Skin epidermis (tissue), 12 donors: ENCODE data around the gene FRMD6.

Experiments used
- H3K27ac ChIP-seq, 21 experiments: fragments of 200-600 bp; sonication (generic) in 11 of 21; one replicate each; pipeline ENCODE4 v1.5.0; 2020; ENCODE audit warnings: mild to moderate bottlenecking in 3 of 21, inconsistent platforms in 2 of 21, moderate library complexity in 2 of 21
- H3K4me3 ChIP-seq, 7 experiments: fragments of 200-600 bp; sonication (generic) in 2 of 7; one replicate each; pipeline ENCODE4 v1.5.0; 2020; ENCODE audit warnings: inconsistent platforms in 2 of 7, mild to moderate bottlenecking in 2 of 7, moderate library complexity in 1 of 7

Gene FRMD6

DNA sequence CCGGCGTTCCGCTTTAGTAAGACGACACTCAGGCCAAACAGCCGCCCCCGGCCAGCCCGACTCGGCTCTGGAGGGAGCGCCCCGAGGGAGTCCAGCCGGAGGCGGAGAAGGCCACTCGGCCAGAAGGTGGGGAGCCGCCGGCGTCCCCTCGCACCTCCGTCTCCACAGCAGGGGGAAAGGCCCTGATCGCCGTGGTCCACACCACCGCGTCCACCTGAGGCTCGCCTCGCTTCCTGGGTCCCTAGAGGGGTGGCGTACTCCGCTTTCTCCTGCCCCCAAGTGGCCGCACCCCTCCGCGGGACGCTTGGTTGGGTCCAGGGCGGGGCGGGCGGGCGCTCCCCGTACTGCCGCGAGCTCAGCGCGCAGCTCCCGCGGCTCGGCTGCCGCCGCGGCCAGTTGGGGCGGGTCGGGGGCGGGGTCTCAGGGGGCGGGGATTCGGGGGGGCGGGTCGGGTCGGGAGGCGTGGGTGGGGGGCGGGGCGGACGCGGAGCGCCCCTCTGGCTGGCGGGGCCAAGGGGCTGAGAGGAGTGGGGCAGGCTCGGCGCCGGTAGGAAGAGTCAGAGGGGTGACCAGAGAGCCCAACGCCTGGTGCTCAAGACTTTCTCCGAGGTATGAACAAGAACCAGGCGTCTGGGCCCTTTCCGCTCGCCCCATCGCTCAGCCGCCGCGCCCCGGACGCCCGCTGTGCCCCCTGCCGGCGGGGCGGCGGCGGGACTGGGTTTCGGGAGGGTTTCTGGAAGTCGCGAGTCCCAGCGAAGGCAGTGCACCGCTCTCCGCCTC, at the start of gene FRMD6:
Gene FRMD6, plus strand, starts transcription at position 523 of the 780 bp plus-strand sequence. CDS start 37,927 bp downstream, outside the sequence.
- H3K27ac ChIP-seq: peak within 1 kb of the TSS; percentile 63 to 100 (median 97)
- peak within 1 kb of the TSS; percentile 66 to 95 (median 78) for H3K4me3 ChIP-seq

DNA sequence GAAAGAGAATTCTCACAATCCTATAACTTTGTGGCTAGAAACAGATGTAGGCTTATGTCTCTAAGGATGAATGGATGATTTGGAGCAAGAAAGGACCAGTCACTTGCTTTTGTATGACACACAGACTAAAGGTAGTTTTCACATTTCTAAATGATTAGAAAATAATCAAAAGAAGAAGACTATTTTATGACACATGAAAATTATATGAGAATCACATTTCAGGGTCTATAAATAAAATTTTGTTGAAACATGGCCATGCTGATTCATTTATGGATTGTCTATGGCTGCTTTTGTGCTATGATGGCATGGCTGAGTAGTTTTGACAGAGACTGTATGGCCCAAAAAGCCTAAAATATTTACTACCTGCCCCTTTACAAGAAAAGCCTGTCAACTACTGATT, 49.4 kb upstream of the FRMD6 start:
- Histone ChIP-seq H3K27ac (peak overlapping the region in 6 of 21 experiments; percentile 0 to 86 (median 25)), H3K4me3 (no peak overlapping the region)

DNA sequence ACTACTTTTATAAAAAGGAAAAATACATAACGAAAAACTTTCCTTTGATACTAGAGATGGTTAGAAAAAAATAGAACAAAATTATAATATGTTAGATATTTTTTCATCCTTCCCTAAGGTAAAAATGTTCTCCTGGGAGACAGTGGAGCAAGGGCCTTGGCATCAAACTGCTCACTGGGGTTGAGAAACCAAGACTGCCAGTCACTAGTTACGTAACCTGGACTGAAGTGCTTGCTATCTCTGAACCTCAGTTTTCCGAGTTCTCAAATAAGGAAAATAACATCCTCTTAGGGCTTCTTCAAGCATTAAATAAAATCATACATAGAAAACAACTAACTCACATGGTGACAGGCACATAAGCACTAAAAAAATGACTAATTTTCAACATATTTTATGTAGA, 48.2 kb upstream of the FRMD6 start:
- Histone ChIP-seq H3K27ac (peak overlapping the region in 8 of 21 experiments; percentile 0 to 86 (median 42)), H3K4me3 (no peak overlapping the region)

DNA sequence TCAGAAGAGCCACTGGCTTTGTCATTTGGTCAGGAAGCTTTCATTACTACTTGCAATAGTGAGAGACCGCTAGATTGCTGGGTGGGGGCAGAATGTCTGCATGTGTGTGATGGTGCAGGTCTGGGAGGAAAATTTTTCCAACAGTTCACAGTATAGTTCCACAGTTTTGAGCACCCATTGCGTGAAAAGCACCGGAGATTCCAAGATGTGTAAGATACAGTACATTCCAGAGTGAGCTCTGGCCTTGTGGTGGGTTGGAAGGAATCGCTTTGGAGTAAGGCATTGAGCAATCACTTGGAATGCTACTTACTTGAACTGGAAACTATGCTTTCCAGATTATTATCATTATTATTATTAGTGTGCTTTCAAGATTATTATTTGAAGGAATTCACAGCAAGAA, 47.6 kb upstream of the FRMD6 start:
- H3K27ac ChIP-seq: peak overlapping the region in 9 of 21 experiments; percentile 0 to 86 (median 37)

DNA sequence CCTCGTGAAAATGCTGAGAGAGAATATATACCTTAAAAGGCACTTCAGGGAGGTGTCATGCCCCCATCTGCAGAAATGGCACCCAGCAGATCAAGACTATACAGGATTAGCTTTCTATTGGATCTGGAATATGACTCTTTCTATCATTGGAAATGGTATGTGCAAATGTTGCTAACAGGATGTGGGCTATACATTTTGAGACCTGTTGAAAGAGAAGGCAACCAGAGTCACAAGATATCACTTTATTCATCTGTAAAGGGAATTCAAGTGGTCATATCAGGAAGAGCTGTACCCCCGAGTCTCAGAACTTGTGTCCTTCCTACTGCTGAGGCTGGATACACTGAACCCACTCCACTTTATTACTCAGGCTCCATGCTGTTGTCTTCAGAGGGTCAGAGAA, 46.1 kb upstream of the FRMD6 start:
- peak overlapping the region in 1 of 21 experiments; percentile 68 for H3K27ac ChIP-seq
- no peak overlapping the region for H3K4me3 ChIP-seq

More for the DNA sequence above, 47.6 kb upstream of the FRMD6 start:
- H3K4me3 ChIP-seq: no peak overlapping the region

DNA sequence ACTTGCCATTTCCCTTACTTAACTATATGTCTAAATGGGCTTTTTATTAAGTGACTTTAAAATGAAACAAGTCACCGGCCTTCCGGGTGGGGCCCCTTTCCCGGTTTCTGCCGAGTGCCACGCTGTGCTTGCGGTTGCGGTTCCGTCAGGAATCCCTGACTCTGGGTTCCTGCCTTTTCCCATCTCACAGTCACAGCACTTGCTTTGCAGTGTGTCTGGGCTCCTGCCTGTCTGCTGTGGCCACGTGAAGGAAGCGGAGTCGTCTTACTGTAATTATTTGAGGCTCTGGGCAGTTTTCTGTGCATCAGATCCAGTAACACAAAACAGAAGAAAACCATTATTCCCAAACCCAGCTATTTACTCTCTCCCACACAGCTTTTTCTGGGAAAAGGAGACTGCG, 44.0 kb upstream of the FRMD6 start:
- H3K27ac ChIP-seq: peak overlapping the region in 15 of 21 experiments; percentile 4 to 73 (median 47)

DNA sequence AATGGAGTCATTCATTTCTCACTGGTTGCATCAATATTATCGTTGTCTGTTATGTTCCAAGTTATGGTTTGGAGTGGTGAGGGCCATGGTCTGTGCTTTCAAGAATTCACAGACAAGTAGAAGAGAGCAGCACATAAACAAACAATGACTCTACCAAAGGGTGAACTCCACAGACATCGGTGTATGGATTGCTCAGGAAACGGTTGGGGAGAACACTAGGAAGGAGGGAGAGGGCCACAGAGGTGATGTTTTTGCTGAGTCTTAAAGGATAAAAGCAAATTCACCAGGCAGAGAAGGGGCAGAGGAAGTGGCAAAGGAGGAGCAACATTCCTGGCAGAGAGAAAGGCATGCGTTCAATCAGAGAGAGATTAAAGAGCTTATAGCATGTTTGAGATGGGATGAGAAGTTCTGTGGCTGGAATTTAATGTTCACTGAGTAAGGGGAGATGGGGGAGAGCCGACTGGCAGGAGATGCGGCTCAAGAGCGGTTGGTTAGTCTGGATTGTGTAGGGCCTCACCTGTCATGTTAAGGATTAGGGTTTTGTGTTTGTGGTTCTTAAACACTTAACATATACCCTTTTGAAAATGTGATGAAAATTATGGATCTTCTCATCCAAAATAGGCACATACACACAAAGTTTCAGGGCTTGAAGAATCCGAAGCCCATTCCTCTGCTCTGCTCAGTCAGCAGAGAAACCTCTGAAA, 42.3 kb upstream of the FRMD6 start:
- peak overlapping the region in 3 of 21 experiments; percentile 0 to 81 (median 6) for H3K27ac ChIP-seq

More for the DNA sequence above, 44.0 kb upstream of the FRMD6 start:
- no peak overlapping the region for H3K4me3 ChIP-seq

DNA sequence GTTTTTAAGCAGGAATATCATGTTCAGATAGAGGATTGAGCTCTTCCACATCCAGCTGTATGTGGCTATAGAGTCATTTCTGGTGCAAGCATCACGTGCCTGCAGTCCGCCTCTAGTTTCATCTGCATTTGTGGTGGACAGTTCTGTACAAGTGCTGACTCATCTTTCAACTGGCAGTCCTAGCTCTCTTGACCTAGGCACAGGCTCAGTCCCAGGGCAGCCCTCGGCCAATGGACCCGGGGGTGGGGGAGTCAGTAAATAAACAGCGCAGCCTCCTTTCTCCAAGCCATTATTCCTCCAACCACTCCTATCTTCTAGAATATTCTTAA, 41.8 kb upstream of the FRMD6 start:
- H3K4me3 ChIP-seq: no peak overlapping the region

More for the DNA sequence above, 42.3 kb upstream of the FRMD6 start:
- no peak overlapping the region for H3K4me3 ChIP-seq

DNA sequence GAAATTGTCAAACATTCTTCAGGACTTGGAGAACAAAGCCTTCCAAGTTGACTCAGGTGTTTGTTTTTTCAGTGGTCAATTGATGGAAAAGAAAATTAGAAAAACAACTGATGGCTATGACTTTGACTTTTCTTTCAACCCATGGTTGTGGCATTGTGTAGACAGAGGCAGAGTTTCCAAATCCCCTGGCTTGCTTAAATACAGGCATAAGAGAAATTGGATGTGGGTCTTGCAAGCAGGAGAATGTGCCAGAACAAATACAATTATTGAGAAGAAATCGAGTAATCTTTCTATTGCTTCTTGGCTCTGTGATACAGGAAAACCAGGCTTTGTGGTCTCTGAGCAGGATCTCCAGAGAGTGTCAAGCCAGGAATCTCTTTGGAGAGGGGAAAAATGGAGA, 40.9 kb upstream of the FRMD6 start:
- Histone ChIP-seq H3K4me3 (no peak overlapping the region), H3K27ac (no peak overlapping the region)

More for the DNA sequence above, 41.8 kb upstream of the FRMD6 start:
- no peak overlapping the region for H3K27ac ChIP-seq

DNA sequence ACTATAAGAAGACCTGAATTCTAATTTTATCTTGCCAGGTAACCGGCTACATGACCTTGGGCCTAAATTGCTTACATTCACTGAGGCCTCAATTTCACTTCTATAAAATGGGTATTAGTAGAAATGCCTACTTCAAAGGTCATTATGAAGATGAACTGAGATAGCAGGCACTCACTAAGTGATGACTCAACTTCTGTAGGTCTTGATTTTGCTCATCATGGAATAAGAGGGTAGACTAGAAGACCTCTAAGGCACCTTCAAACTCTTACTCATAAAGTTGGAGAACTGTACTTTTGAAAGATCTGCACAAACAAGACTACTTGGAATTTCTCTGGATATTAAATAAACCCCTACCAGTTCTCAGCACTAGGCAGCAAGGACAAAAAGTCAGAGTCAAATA, 39.3 kb upstream of the FRMD6 start:
- no peak overlapping the region for H3K4me3 ChIP-seq
- no peak overlapping the region for H3K27ac ChIP-seq

DNA sequence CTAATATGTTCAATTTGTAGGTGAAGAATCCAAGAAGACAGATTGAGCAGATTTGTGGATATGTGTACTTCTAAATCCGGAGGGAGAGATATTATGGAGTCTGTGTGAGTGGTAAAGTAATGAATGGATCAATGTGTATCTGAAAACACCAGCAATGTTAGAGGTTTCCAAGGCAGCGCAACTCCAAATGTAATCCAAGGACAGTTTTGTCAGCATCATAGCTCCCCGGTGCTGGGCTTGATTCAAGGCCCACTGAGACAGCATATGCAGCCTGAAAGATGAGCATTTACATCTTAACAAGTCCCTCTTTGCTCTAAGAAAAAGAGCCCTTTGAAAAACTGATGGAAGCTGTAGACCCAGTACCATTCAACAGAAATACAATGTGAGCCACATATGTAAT, 38.3 kb upstream of the FRMD6 start:
- H3K4me3 ChIP-seq: no peak overlapping the region
- H3K27ac ChIP-seq: no peak overlapping the region

DNA sequence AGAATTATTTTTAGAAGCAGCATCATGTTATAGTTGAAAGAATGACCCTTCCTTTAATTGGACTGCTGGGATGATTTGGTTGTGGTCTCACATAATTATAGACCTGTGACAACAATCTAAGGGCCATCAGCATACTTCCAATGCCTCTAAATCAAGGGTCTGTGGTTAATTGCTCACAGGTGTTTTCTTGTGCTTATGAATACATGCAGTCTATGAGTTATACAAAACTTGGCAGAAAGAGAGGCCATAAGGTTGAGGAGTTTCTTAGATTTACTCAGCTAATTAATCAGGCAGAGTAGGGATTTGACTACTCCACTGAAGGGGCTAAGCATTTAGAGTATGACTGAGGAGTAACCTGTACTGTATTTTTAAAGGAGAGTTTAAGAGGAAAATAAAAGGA, 37.0 kb upstream of the FRMD6 start:
- Histone ChIP-seq H3K4me3 (no peak overlapping the region), H3K27ac (no peak overlapping the region)

DNA sequence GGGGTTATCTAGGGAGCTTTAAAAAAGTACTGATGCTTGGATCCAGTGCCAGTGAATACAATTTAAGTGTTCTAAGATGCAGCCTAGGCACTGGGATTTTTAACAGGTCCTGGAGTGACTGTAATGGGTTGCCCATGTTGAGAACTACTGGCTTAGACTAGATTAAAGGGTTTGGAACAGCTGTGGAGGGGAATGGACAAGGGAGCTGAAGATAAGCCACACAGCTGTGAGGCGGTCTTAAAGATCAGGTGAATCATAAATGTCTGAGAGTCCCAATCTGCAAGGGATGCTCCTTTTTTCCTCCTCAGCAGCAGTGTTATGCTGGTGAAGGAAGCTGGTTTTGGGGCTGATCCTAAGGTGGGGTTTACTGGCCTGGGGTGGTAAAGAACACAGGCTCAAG, 35.5 kb upstream of the FRMD6 start:
- H3K27ac ChIP-seq: peak overlapping the region in 9 of 21 experiments; percentile 1 to 46 (median 18)
- H3K4me3 ChIP-seq: no peak overlapping the region

DNA sequence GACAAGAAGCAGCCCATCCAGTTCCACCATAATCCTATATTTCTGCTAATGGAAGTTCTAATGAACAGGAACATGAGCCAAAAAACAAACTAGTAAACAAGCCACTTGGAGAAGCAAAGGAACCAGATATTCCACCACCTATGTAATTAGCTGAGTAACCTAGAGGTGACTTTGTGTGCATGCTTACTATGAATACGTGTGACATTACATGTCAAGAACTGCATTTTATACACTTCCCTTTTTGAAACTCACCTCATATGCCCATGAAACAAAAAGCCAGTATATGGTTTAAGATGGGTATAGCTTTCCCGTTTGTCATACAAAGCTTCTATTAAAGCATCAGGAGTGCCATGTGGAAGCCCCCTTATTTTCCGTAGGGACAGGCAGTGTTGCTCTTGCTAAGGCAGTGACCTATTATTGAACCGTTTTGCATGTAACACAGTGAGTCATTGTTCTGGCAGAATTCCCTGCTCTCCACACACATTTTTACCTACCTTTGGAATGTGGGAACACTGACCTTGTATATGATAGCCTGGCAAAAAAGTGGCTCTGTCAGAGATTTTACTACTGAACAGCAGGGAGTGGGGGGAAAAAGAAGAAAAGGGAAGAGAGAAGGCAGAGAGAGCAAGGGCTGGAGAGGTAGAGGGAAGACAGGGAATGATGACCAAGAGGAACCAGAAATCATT, 34.8 kb upstream of the FRMD6 start:
- Histone ChIP-seq H3K27ac (peak overlapping the region in 8 of 21 experiments; percentile 4 to 46 (median 18)), H3K4me3 (no peak overlapping the region)

DNA sequence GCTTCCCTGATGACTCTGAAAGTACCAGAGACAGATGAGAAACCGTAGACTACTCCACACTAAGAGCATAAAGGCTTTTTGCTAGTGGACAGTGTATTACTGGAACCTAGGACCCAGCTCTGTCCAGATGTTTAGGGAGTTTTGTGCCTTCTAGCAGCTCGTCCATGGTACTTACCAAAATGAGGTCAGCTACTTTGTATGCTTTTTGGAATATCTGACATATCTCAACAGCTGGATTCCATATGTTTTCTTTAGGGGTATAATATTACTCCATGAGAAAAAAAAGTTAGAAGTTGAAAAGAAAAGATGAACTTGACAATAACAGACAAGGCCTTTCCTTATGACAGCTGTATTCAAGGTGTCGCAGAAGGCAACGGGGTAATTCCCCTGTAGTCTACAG, 32.1 kb upstream of the FRMD6 start:
- H3K4me3 ChIP-seq: no peak overlapping the region
- no peak overlapping the region for H3K27ac ChIP-seq

DNA sequence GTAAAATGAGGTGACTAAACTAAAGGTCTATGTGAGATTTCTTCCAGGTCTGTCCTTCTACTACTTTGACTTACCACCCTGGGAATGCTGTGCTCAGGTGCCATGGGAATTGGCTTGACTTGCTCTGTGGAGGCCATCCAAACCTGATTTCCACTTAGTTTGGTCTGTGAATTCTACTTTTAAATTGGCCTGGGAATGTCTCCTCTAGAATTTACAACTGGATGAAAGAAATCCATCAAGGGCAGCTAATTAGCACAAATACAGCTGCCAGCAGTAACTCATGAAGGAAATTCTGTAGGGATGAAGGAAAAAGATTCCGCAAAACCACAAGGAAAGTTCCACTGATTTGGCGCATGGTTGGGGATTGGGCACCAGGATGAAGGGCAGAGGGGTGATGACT, 31.7 kb upstream of the FRMD6 start:
- no peak overlapping the region for H3K27ac ChIP-seq

DNA sequence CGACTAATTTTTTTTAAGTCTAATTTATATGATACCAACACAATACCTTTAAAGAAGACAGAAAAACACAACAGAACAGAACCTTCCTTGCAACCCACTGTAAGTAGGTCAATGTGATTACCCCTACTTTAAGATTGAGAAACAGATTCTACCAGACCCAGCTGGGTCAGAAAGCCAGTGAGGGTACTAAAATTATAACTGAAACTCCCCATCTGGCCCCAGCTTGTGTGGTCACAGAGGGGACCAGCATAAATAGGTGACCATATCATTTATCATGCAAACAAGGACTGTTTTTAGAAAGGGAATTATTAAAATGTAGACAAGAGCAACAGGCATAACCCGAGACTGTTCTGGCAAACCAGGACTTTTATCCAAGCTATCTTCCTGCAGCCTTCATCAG, 30.1 kb upstream of the FRMD6 start:
- no peak overlapping the region for H3K27ac ChIP-seq

More for the DNA sequence above, 31.7 kb upstream of the FRMD6 start:
- no peak overlapping the region for H3K4me3 ChIP-seq

DNA sequence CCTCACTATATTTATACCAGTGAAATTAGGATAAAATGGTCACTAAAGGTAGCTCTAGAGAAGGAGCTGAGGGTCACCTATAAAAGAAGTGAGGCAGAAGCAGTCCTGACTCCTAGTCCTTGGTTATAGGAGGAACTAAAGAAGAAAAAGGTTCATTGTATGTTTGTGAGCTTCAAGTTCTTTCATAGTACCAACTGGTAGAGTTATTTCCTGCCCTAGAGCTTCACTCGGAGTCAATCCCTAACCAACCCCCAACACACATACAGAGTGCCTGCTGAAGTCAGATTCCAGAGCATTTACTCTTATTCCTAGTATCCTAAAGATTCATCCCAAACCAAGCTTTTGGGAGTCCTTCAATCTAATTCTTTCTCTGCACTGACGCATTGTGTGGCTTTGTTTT, 29.3 kb upstream of the FRMD6 start:
- no peak overlapping the region for H3K4me3 ChIP-seq
- H3K27ac ChIP-seq: no peak overlapping the region

More for the DNA sequence above, 30.1 kb upstream of the FRMD6 start:
- no peak overlapping the region for H3K4me3 ChIP-seq

DNA sequence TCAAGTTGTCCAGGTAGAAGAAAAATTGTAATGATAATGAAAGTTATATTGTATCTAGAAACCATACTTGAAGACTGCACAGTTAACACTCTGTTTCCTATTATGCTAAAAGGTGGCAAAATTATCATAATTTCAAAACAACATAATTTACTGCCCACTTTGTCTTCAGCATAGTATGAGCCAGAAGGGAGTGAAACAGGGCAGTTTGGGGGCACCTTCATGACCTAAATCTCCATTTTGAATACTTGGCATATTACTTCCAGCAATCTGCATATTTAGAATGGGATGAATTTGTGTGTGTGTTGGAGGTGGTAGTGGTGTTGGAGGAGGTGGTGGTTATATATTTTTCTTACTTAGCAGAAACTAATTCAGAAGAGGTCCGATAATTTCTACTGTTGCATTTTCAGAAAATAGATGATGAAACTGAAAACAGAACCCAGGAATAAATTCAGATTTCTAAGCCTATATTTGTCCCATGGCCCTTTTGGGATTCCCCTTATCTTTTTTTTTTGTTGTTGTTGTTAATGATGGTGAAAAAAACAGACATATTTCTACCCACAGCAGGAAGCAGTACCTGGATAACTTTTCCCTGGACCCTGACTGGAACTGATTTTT, 26.6 kb upstream of the FRMD6 start:
- no peak overlapping the region for H3K27ac ChIP-seq
- no peak overlapping the region for H3K4me3 ChIP-seq

DNA sequence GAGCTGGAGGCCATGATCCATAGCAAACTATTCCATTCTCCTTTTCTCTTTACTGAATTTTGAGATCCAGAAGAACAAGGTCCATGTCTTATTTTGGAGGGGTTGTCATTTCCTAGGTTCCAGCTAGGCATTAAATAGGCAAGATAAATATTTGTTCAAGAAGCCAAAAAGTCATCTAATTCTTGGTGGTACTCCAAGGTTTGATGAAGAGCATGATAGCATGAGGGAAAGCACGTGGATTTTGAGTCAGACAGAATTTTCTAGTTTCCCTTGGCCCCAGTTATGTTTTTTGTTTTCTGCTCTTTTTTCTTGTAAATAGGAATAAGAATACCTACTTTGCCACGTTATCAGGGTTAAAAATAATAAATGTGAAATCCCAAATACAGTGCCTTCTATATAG, 25.5 kb upstream of the FRMD6 start:
- Histone ChIP-seq H3K27ac (peak overlapping the region in 1 of 21 experiments; percentile 27), H3K4me3 (no peak overlapping the region)
